ENCODE measurements around the gene PDE2A.

Gene PDE2A

GRCh38 chr11:72634472-72635095, 39.6 kb downstream of the PDE2A start:
- no peak for DNase-seq

- no peak for DNase-seq
Measured at GRCh38 chr11:72634016-72634415, 40.2 kb downstream of the PDE2A start.

GRCh38 chr11:72633068-72633467, 41.2 kb downstream of the PDE2A start:
- DNase-seq = no peak

GRCh38 chr11:72631806-72632731, 42.2 kb downstream of the PDE2A start:
- DNase-seq = no peak

GRCh38 chr11:72630104-72630852, 43.9 kb downstream of the PDE2A start:
- no peak for DNase-seq

GRCh38 chr11:72629266-72629665, 45.0 kb downstream of the PDE2A start:
- no peak for DNase-seq

- no peak for DNase-seq
Measured at GRCh38 chr11:72627594-72628281, 46.5 kb downstream of the PDE2A start.

GRCh38 chr11:72626414-72626936, 47.7 kb downstream of the PDE2A start:
- no peak for DNase-seq

- no peak for DNase-seq
Measured at GRCh38 chr11:72625691-72626413, 48.4 kb downstream of the PDE2A start.

- no peak for DNase-seq
Measured at GRCh38 chr11:72624496-72625201, 49.6 kb downstream of the PDE2A start.

- no peak for DNase-seq
Measured at GRCh38 chr11:72623052-72623451, 51.2 kb downstream of the PDE2A start.

GRCh38 chr11:72621008-72621610, 53.1 kb downstream of the PDE2A start:
- DNase-seq = peak; percentile 7

- no peak for DNase-seq
Measured at GRCh38 chr11:72618803-72619202, 55.4 kb downstream of the PDE2A start.

GRCh38 chr11:72617080-72617762, 57.0 kb downstream of the PDE2A start:
- no peak for DNase-seq

GRCh38 chr11:72616655-72617054, 57.6 kb downstream of the PDE2A start:
- no peak for DNase-seq

GRCh38 chr11:72615329-72615728, 58.9 kb downstream of the PDE2A start:
- DNase-seq = no peak

- DNase-seq = no peak
Measured at GRCh38 chr11:72614381-72614780, 59.8 kb downstream of the PDE2A start.

- DNase-seq = peak; percentile 11
Measured at GRCh38 chr11:72613977-72614376, 60.2 kb downstream of the PDE2A start.

GRCh38 chr11:72613450-72613849, 60.8 kb downstream of the PDE2A start:
- no peak for DNase-seq

GRCh38 chr11:72609476-72609875, 64.7 kb downstream of the PDE2A start:
- no peak for DNase-seq

Measured in CD4-positive, alpha-beta T cell treated with Interleukin-4 for 4 hours (primary cell).